ENCODE data around the gene AREG.

GRCh38 chr4:74408639-74409038 lies 36.3 kb upstream of the AREG start:
- TF ChIP-seq POLR2A (IDR thresholded peaks at IDR 0.05) (no peak), CTCF (IDR thresholded peaks at IDR 0.05) (no peak)
